H1 (cell line): ENCODE data around the gene TNFRSF14. TPM values are rescaled to one million over a fixed set of nuclear protein-coding genes. Genes with fewer than 3 reads are reported as not detected.

ENCODE experiments used
- ASH2L ChIP-seq: fragments of 200-600, 300-600 bp; sonication (generic); IDR thresholded peaks from one replicate; pipeline ENCODE4 v1.7.1; 2017; ENCODE audit warnings: low read length
- BRCA1 ChIP-seq: IDR thresholded peaks from 2 replicates; pipeline ENCODE4 v1.6.1; 2012; ENCODE audit warnings: low read depth, low read length, improper control_type of control experiment
- CEBPB ChIP-seq: IDR thresholded peaks from 2 replicates; pipeline ENCODE4 v1.6.1; 2012; ENCODE audit warnings: low read depth, low read length
- CHD7 ChIP-seq: fragments of 300-600 bp; sonication (generic); IDR thresholded peaks from 2 replicates; pipeline ENCODE4 v1.7.1; 2012; ENCODE audit warnings: low read length, moderate library complexity, mild to moderate bottlenecking, inconsistent platforms; ENCODE audit not compliant: insufficient replicate concordance
- EGR1 ChIP-seq: IDR thresholded peaks from 2 replicates; pipeline ENCODE4 v1.6.1; 2011; ENCODE audit warnings: low read depth, low read length, borderline replicate concordance
- FOSL1 ChIP-seq: IDR thresholded peaks from 2 replicates; pipeline ENCODE4 v1.6.1; 2011; ENCODE audit warnings: mild to moderate bottlenecking, low read depth, low read length, moderate library complexity; ENCODE audit not compliant: insufficient read depth
- JUND ChIP-seq: IDR thresholded peaks from 2 replicates; pipeline ENCODE4 v1.6.1; 2011; ENCODE audit warnings: mild to moderate bottlenecking, improper control_type of control experiment, low read length
- KDM1A ChIP-seq: fragments of 200-600, 300-600 bp; sonication (generic); IDR thresholded peaks from 2 replicates; pipeline ENCODE4 v1.7.1; 2016; ENCODE audit warnings: mild to moderate bottlenecking, low read length, borderline replicate concordance
- NANOG ChIP-seq: IDR thresholded peaks from 2 replicates; pipeline ENCODE4 v1.6.1; 2011; ENCODE audit warnings: low read length, low read depth, mild to moderate bottlenecking, inconsistent platforms; ENCODE audit not compliant: insufficient read depth, poor library complexity, severe bottlenecking
- RBBP5 ChIP-seq: IDR thresholded peaks from 2 replicates; pipeline ENCODE4 v1.7.1; 2012; ENCODE audit warnings: low read depth, mild to moderate bottlenecking, inconsistent platforms, low read length, moderate library complexity, borderline replicate concordance
- RFX5 ChIP-seq: IDR thresholded peaks from 2 replicates; pipeline ENCODE4 v1.6.1; 2011; ENCODE audit warnings: low read depth, low read length, improper control_type of control experiment, borderline replicate concordance
- RXRA ChIP-seq: IDR thresholded peaks from 2 replicates; pipeline ENCODE4 v1.6.1; 2011; ENCODE audit warnings: low read depth, mild to moderate bottlenecking, low read length, moderate library complexity; ENCODE audit not compliant: insufficient read depth
- SIX5 ChIP-seq: IDR thresholded peaks from 2 replicates; pipeline ENCODE4 v1.6.1; 2011; ENCODE audit warnings: mild to moderate bottlenecking, low read depth, low read length
- polyA plus RNA-seq, 7 experiments: library from polyadenylated mRNA; depleted of rRNA in 3 of 7; stranded (reverse) in 5 of 7; unstranded in 2 of 7; fragments of >200 nt in 5 of 7; fragments of 200-250 nt in 2 of 7; gene quantifications; 1 replicate in 5 of 7; 2 replicates in 1 of 7; 4 replicates in 1 of 7; pipeline versions ENCODE4 v1.2.1 to v1.2.3, GENCODE V29; 2011 to 2013; ENCODE audit warnings: missing spikeins in 2 of 7, mixed read lengths in 2 of 7
- total RNA-seq: library from RNA; stranded (reverse); fragmentation: NEBNext Ultra II Directional; extraction: Animal tissue kit (Norgen Biotek cat#: 25700); gene quantifications from 2 replicates; pipeline ENCODE4 v1.2.1, GENCODE V29; 2021

Gene TNFRSF14
- total and polyA plus RNA-seq, 2 of the 8 experiments (the other 6 are each of a cell fraction or from before 2014, with no cell fraction given): 0.36 to 0.50 TPM

DNA sequence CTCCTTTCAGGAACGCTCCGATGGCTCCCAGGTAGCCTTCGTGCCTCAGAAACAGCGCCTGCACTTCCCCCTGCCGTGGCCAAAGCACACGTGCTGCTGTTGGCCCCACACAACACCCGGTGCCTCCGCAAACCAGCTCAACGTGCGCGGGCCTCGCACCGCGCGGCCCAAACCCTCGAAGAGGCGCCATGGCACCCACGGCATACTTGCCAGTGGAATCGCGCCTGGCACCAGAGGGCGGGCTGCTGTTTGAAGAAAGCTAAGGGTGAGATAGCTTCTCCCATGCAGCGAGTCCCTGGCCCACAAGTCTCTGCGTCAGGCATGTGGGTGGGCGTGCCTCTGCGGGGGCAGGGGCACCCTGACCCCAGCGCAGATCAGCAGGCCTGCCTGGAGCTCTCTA, 37.6 kb upstream of the TNFRSF14 start (continued):
- no peak for TF ChIP-seq CHD7
- TF ChIP-seq NANOG: no peak
- TF ChIP-seq RBBP5: no peak
- TF ChIP-seq ASH2L: no peak
- no peak for TF ChIP-seq RXRA
- TF ChIP-seq EGR1: no peak
- no peak for TF ChIP-seq JUND
- no peak for TF ChIP-seq KDM1A
- TF ChIP-seq RFX5: no peak
- TF ChIP-seq BRCA1: no peak
- no peak for TF ChIP-seq FOSL1
- TF ChIP-seq SIX5: no peak
- no peak for TF ChIP-seq CEBPB
